GM23338 (cell line): ENCODE results near the gene RNF121.

ENCODE experiments used
- CREB1 ChIP-seq: fragments of 250-450 bp; sonication (Bioruptor Pico); IDR thresholded peaks from 2 replicates; pipeline ENCODE4 v1.5.0; 2020; ENCODE audit warnings: low read depth, mild to moderate bottlenecking, moderate library complexity
- CTCF ChIP-seq, 2 experiments: fragments of 200-600 bp in 1 of 2; sonication (generic) in 1 of 2; conservative IDR thresholded peaks; 2 replicates each; pipeline versions ENCODE4 v1.5.1 to v1.6.1; 2016 to 2017; ENCODE audit warnings: antibody characterized with exemption in 2 of 2, low read depth in 2 of 2, mild to moderate bottlenecking in 2 of 2, moderate library complexity in 1 of 2
- ETS1 ChIP-seq: IDR thresholded peaks from 2 replicates; pipeline ENCODE4 v1.6.1; 2016; ENCODE audit warnings: antibody characterized with exemption
- EZH2 ChIP-seq: fragments of 200-600 bp; sonication (generic); IDR thresholded peaks from one replicate; pipeline ENCODE4 v1.8.0; 2017; ENCODE audit warnings: antibody characterized with exemption, mild to moderate bottlenecking, low read depth; ENCODE audit not compliant: unreplicated experiment
- NANOG ChIP-seq: IDR thresholded peaks from 2 replicates; pipeline ENCODE4 v1.6.1; 2016; ENCODE audit warnings: antibody characterized with exemption, borderline replicate concordance
- POLR2AphosphoS5 ChIP-seq: IDR thresholded peaks from 2 replicates; pipeline ENCODE4 v1.6.1; 2016; ENCODE audit warnings: antibody characterized with exemption, low read depth
- REST ChIP-seq: IDR thresholded peaks from one replicate; pipeline ENCODE4 v1.6.1; 2018; ENCODE audit warnings: antibody characterized with exemption; ENCODE audit not compliant: unreplicated experiment

GRCh38 chr11:72037554-72038311, 108.9 kb downstream of the RNF121 start:
- TF ChIP-seq CTCF (conservative IDR thresholded peaks at IDR 0.05; ENCODE audit: low read depth in 2 of 2) = no peak
- no peak for TF ChIP-seq CREB1
- TF ChIP-seq EZH2 = no peak
- TF ChIP-seq NANOG = no peak
- no peak for TF ChIP-seq POLR2AphosphoS5
- no peak for TF ChIP-seq ETS1
- no peak for TF ChIP-seq REST
